IMR-90 (cell line): ENCODE results near the gene ZNRF3. TPM values are rescaled to one million over a fixed set of nuclear protein-coding genes. Genes with fewer than 3 reads are reported as not detected.

Experiments used
- ATAC-seq: fragments of 200-7000 bp; cut with Tn5 transposase; 2 replicates; pipeline ENCODE4 v1.9.1; 2020; ENCODE audit warnings: low read depth, mild to moderate bottlenecking, moderate library complexity
- BruUV-seq: library from RNA; stranded (reverse); fragments of 400-500 nt; replicated peaks from 2 replicates; lab custom pipeline; 2021; lab: Mats Ljungman, UMichigan
- CTCF ChIA-PET: fragments of 300-600 bp; formaldehyde crosslinking; extraction: SDS; loops from one replicate; lab custom pipeline; 2021; ENCODE audit warnings: antibody characterized with exemption; lab: Yijun Ruan, JAX
- POLR2A ChIA-PET: fragments of 300-600 bp; sonication (Branson Sonifier 250); formaldehyde crosslinking; loops from one replicate; lab custom pipeline; 2022; ENCODE audit warnings: antibody characterized with exemption; ENCODE audit not compliant: unreplicated experiment; lab: Charles Lee
- DNase-seq: peaks from one replicate; pipeline ENCODE4 v3.0.0; 2013
- H2AFZ ChIP-seq: replicated peaks from 2 replicates; pipeline ENCODE3; 2013; ENCODE audit warnings: low read length, mild to moderate bottlenecking; ENCODE audit not compliant: poor library complexity
- H2AK5ac ChIP-seq: 2 replicates; pipeline ENCODE4 v1.6.1; 2013; ENCODE audit warnings: low read depth, low read length, inconsistent platforms
- H2AK9ac ChIP-seq: replicated peaks from 2 replicates; pipeline ENCODE3; 2013; ENCODE audit warnings: mild to moderate bottlenecking, low read depth, low read length, moderate library complexity; ENCODE audit not compliant: poor library complexity
- H2BK120ac ChIP-seq: 2 replicates; pipeline ENCODE4 v1.6.1; 2013; ENCODE audit warnings: low read depth, low read length, inconsistent platforms
- H2BK15ac ChIP-seq: 3 replicates; pipeline ENCODE4 v1.6.1; 2013; ENCODE audit warnings: low read depth, low read length, inconsistent platforms
- H2BK20ac ChIP-seq: 2 replicates; pipeline ENCODE4 v1.6.1; 2013; ENCODE audit warnings: low read depth, mild to moderate bottlenecking, inconsistent platforms, low read length, moderate library complexity
- H2BK5ac ChIP-seq: 2 replicates; pipeline ENCODE4 v1.6.1; 2013; ENCODE audit warnings: mild to moderate bottlenecking, low read depth, low read length, inconsistent platforms; ENCODE audit not compliant: poor library complexity, severe bottlenecking
- H3K14ac ChIP-seq: replicated peaks from 2 replicates; pipeline ENCODE4 v1.6.1; 2013; ENCODE audit warnings: low read depth, low read length, inconsistent platforms
- H3K18ac ChIP-seq: 2 replicates; pipeline ENCODE4 v1.6.1; 2013; ENCODE audit warnings: low read depth, low read length, control low read depth
- H3K23ac ChIP-seq: 2 replicates; pipeline ENCODE4 v1.6.1; 2013; ENCODE audit warnings: low read depth, low read length, inconsistent platforms
- H3K27ac ChIP-seq: 2 replicates; pipeline ENCODE4 v1.5.1; 2013; ENCODE audit warnings: mild to moderate bottlenecking, control low read depth, low read length; ENCODE audit not compliant: insufficient read depth
- H3K27me3 ChIP-seq: 2 replicates; pipeline ENCODE4 v1.6.1; 2013; ENCODE audit warnings: low read length; ENCODE audit not compliant: control insufficient read depth, insufficient read depth
- H3K36me3 ChIP-seq: 2 replicates; pipeline ENCODE4 v1.6.1; 2013; ENCODE audit warnings: low read length, mixed read lengths; ENCODE audit not compliant: control insufficient read depth, insufficient read depth
- H3K4ac ChIP-seq: 2 replicates; pipeline ENCODE4 v1.6.1; 2013; ENCODE audit warnings: low read depth, low read length, inconsistent platforms
- H3K4me1 ChIP-seq: 2 replicates; pipeline ENCODE4 v1.6.1; 2013; ENCODE audit warnings: low read length, mixed read lengths; ENCODE audit not compliant: control insufficient read depth, insufficient read depth
- H3K4me2 ChIP-seq: 2 replicates; pipeline ENCODE4 v1.6.1; 2013; ENCODE audit warnings: low read depth, mild to moderate bottlenecking, control low read depth, low read length, moderate library complexity
- H3K4me3 ChIP-seq: 2 replicates; pipeline ENCODE4 v1.5.1; 2013; ENCODE audit warnings: low read depth, mild to moderate bottlenecking, control low read depth, low read length, moderate library complexity; ENCODE audit not compliant: insufficient read depth
- H3K56ac ChIP-seq: 2 replicates; pipeline ENCODE4 v1.6.1; 2013; ENCODE audit warnings: low read length, inconsistent platforms; ENCODE audit not compliant: insufficient read depth; ENCODE audit errors: extremely low read depth
- H3K79me1 ChIP-seq, 2 experiments: 2 replicates each; pipeline ENCODE4 v1.6.1; 2013; ENCODE audit warnings: low read length in 2 of 2, inconsistent platforms in 1 of 2, low read depth in 1 of 2
- H3K9ac ChIP-seq: 2 replicates; pipeline ENCODE4 v1.6.1; 2013; ENCODE audit warnings: low read depth, low read length, control low read depth
- H3K9me1 ChIP-seq: 2 replicates; pipeline ENCODE4 v1.6.1; 2013; ENCODE audit warnings: low read length, inconsistent platforms; ENCODE audit not compliant: insufficient read depth
- H3K9me3 ChIP-seq: 2 replicates; pipeline ENCODE4 v1.6.1; 2013; ENCODE audit warnings: low read length; ENCODE audit not compliant: control insufficient read depth, insufficient read depth
- H4K20me1 ChIP-seq: 2 replicates; pipeline ENCODE4 v1.6.1; 2013; ENCODE audit warnings: low read length, inconsistent platforms; ENCODE audit not compliant: insufficient read depth
- H4K5ac ChIP-seq: 2 replicates; pipeline ENCODE4 v1.6.1; 2013; ENCODE audit warnings: mild to moderate bottlenecking, low read depth, low read length, control low read depth
- H4K8ac ChIP-seq, 2 experiments: 2 replicates each; pipeline ENCODE4 v1.6.1; 2013; ENCODE audit warnings: low read depth in 2 of 2, low read length in 2 of 2, control low read depth in 1 of 2, inconsistent platforms in 1 of 2
- H4K91ac ChIP-seq: 2 replicates; pipeline ENCODE4 v1.6.1; 2013; ENCODE audit warnings: low read depth, low read length, inconsistent platforms; ENCODE audit not compliant: insufficient read depth
- BHLHE40 ChIP-seq: fragments of 150-350 bp; IDR thresholded peaks from 2 replicates; pipeline ENCODE4 v1.6.1; 2016; ENCODE audit warnings: mild to moderate bottlenecking, low read depth, low read length
- CEBPB ChIP-seq: IDR thresholded peaks from 2 replicates; pipeline ENCODE4 v1.6.1; 2012; ENCODE audit warnings: low read depth, low read length, improper control_type of control experiment
- CHD1 ChIP-seq: IDR thresholded peaks from 2 replicates; pipeline ENCODE4 v1.6.1; 2012; ENCODE audit warnings: low read depth, low read length, improper control_type of control experiment
- FOS ChIP-seq: fragments of 150-350 bp; IDR thresholded peaks from 2 replicates; pipeline ENCODE4 v1.6.1; 2016; ENCODE audit warnings: low read depth, low read length
- MAFK ChIP-seq: IDR thresholded peaks from 2 replicates; pipeline ENCODE4 v1.6.1; 2012; ENCODE audit warnings: low read depth, low read length, improper control_type of control experiment
- MAZ ChIP-seq: IDR thresholded peaks from 2 replicates; pipeline ENCODE4 v1.6.1; 2012; ENCODE audit warnings: low read depth, mild to moderate bottlenecking, low read length, improper control_type of control experiment, moderate library complexity, borderline replicate concordance
- MXI1 ChIP-seq: IDR thresholded peaks from 2 replicates; pipeline ENCODE4 v1.6.1; 2012; ENCODE audit warnings: low read depth, mild to moderate bottlenecking, low read length, moderate library complexity, borderline replicate concordance
- NFE2L2 ChIP-seq: fragments of 150-350 bp; IDR thresholded peaks from 2 replicates; pipeline ENCODE4 v1.6.1; 2016; ENCODE audit warnings: low read depth, mild to moderate bottlenecking, low read length
- POLR2A ChIP-seq: IDR thresholded peaks from 2 replicates; pipeline ENCODE4 v1.6.1; 2012; ENCODE audit warnings: mild to moderate bottlenecking, low read depth, low read length
- RAD21 ChIP-seq: IDR thresholded peaks from 2 replicates; pipeline ENCODE4 v1.6.1; 2012; ENCODE audit warnings: low read length, improper control_type of control experiment
- RCOR1 ChIP-seq: IDR thresholded peaks from 2 replicates; pipeline ENCODE4 v1.6.1; 2012; ENCODE audit warnings: mild to moderate bottlenecking, low read length, improper control_type of control experiment; ENCODE audit not compliant: insufficient replicate concordance
- RFX5 ChIP-seq: IDR thresholded peaks from 2 replicates; pipeline ENCODE4 v1.8.0; 2012; ENCODE audit warnings: low read depth, mild to moderate bottlenecking, low read length, moderate library complexity
- SMC3 ChIP-seq: fragments of 150-350 bp; IDR thresholded peaks from 2 replicates; pipeline ENCODE4 v1.6.1; 2016; ENCODE audit warnings: low read depth, mild to moderate bottlenecking, antibody characterized with exemption, low read length, moderate library complexity
- WGBS, 2 experiments: methylation state at CpG; one replicate each; pipeline versions ENCODE4 v1.1.5 to v1.1.7; 2013; ENCODE audit warnings: missing lambda C conversion rate in 2 of 2; ENCODE audit not compliant: insufficient read length in 1 of 2; ENCODE audit errors: extremely low coverage in 2 of 2; 5-methylcytosine and 5-hydroxymethylcytosine counted together
- dilution Hi-C: fragments of 300-500 bp; cut with HindIII; formaldehyde crosslinking; loops from one replicate; pipeline ENCODE4 v1.14.3; 2018; ENCODE audit warnings: low sequenced_read_pairs; ENCODE audit not compliant: unreplicated experiment
- in situ Hi-C: fragments of 300-500 bp; cut with MboI; formaldehyde crosslinking; loops from 3 replicates; pipeline ENCODE4 v1.14.3; 2019; ENCODE audit warnings: low sequenced_read_pairs, inconsistent platforms, mixed read lengths
- intact Hi-C: fragments of 100-400 bp; cut with micrococcal nuclease; formaldehyde crosslinking; loops from 2 replicates; pipeline ENCODE4 v1.10.0; 2022
- polyA plus RNA-seq, 3 experiments: library from polyadenylated mRNA; depleted of rRNA; stranded (reverse); fragments of >200 nt; gene quantifications; 2 replicates each; pipeline ENCODE4 v1.2.3, GENCODE V29; 2012; ENCODE audit warnings: low replicate concordance in 1 of 3
- total RNA-seq: library from RNA; depleted of rRNA; stranded (reverse); fragments of >200 nt; gene quantifications from 2 replicates; pipeline ENCODE4 v1.2.3, GENCODE V29; 2012
- TF ChIP-seq, protein P1 (sequence below): conservative IDR thresholded peaks from 2 replicates; pipeline ENCODE4 v1.5.1; 2012; ENCODE audit warnings: mild to moderate bottlenecking, low read depth, low read length, improper control_type of control experiment
- TF ChIP-seq, protein P2 (sequence below): fragments of 150-350 bp; IDR thresholded peaks from 2 replicates; pipeline ENCODE4 v1.6.1; 2016; ENCODE audit warnings: low read depth, mild to moderate bottlenecking, low read length, moderate library complexity, borderline replicate concordance
- TF ChIP-seq, protein P3 (sequence below): fragments of 150-350 bp; IDR thresholded peaks from 2 replicates; pipeline ENCODE4 v1.6.1; 2017; ENCODE audit warnings: mild to moderate bottlenecking, antibody characterized with exemption, low read length, low read depth

ZNRF3 gene
- total and polyA plus RNA-seq, 2 of the 4 experiments (the other 2 are of a cell fraction), result 1.4 to 2.4 TPM

DNA sequence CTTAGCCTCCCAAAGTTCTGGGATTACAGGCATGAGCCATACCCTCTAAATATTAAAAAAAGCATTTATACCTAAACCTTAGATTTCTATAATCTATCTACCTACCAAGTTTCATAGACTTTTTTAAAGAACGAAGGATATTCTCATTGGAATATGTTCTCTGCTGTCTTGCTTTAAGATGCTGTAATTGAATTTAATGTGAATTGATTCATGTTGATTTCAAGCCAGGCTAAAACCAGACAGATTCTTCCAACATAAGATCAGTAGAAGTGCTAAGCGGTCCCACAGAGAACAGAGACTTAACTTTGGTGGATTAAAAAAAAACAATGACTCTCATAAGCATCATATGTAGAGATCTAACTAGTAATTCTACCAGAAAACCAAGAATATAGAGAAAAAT lies 203.6 kb downstream of the ZNRF3 start:
- ATAC-seq, result no peak
- no peak overlapping the region for H4K8ac ChIP-seq
- no peak overlapping the region for H3K23ac ChIP-seq

More for the DNA sequence above, 203.6 kb downstream of the ZNRF3 start:
- dilution Hi-C loops, result no loop called here
- H2AFZ ChIP-seq, result no peak overlapping the region
- H2BK20ac ChIP-seq, result no peak overlapping the region
- H4K20me1 ChIP-seq, result no peaks in the 10 kb centered on the region
- ChIA-PET POLR2A (no interaction called here), CTCF (no interaction called here)
- no TSS peak for BruUV-seq
- DNase-seq, result no peak
- H2BK120ac ChIP-seq, result no peak overlapping the region
- H2AK5ac ChIP-seq, result no peak overlapping the region
- H4K5ac ChIP-seq, result no peak overlapping the region
- intact Hi-C loops, result no loop called here
- no peaks in the 10 kb centered on the region; a peak in 1 of 4 replicates for H3K79me1 ChIP-seq
- H3K56ac ChIP-seq, result no peak overlapping the region
- H3K4me3 ChIP-seq, result no peak overlapping the region
- H3K9me3 ChIP-seq, result no peaks in the 10 kb centered on the region
- peaks cover 4% of the 10 kb centered on the region; the same call in 1 of the 2 replicates for H3K4me1 ChIP-seq
- WGBS, 2 experiments, result no CpG with 5 or more reads among the region's 2 CpGs
- H3K18ac ChIP-seq, result no peak overlapping the region
- H4K91ac ChIP-seq, result no peak overlapping the region
- no peaks in the 10 kb centered on the region for H3K36me3 ChIP-seq
- TF ChIP-seq, protein P1, sequence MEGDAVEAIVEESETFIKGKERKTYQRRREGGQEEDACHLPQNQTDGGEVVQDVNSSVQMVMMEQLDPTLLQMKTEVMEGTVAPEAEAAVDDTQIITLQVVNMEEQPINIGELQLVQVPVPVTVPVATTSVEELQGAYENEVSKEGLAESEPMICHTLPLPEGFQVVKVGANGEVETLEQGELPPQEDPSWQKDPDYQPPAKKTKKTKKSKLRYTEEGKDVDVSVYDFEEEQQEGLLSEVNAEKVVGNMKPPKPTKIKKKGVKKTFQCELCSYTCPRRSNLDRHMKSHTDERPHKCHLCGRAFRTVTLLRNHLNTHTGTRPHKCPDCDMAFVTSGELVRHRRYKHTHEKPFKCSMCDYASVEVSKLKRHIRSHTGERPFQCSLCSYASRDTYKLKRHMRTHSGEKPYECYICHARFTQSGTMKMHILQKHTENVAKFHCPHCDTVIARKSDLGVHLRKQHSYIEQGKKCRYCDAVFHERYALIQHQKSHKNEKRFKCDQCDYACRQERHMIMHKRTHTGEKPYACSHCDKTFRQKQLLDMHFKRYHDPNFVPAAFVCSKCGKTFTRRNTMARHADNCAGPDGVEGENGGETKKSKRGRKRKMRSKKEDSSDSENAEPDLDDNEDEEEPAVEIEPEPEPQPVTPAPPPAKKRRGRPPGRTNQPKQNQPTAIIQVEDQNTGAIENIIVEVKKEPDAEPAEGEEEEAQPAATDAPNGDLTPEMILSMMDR, result no peak
- TF ChIP-seq SMC3 (no peak), MXI1 (no peak), FOS (no peak), CHD1 (no peak), RCOR1 (no peak), RAD21 (no peak), MAZ (no peak), CEBPB (no peak), POLR2A (no peak), MAFK (no peak), RFX5 (no peak), BHLHE40 (no peak), NFE2L2 (no peak)
- TF ChIP-seq, protein P2, sequence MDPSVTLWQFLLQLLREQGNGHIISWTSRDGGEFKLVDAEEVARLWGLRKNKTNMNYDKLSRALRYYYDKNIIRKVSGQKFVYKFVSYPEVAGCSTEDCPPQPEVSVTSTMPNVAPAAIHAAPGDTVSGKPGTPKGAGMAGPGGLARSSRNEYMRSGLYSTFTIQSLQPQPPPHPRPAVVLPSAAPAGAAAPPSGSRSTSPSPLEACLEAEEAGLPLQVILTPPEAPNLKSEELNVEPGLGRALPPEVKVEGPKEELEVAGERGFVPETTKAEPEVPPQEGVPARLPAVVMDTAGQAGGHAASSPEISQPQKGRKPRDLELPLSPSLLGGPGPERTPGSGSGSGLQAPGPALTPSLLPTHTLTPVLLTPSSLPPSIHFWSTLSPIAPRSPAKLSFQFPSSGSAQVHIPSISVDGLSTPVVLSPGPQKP, result no peak
- TF ChIP-seq, protein P3, sequence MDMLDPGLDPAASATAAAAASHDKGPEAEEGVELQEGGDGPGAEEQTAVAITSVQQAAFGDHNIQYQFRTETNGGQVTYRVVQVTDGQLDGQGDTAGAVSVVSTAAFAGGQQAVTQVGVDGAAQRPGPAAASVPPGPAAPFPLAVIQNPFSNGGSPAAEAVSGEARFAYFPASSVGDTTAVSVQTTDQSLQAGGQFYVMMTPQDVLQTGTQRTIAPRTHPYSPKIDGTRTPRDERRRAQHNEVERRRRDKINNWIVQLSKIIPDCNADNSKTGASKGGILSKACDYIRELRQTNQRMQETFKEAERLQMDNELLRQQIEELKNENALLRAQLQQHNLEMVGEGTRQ, result no peak
- no peaks in the 10 kb centered on the region for H3K27me3 ChIP-seq
- no peak overlapping the region for H3K14ac ChIP-seq
- H2BK15ac ChIP-seq, result no peak overlapping the region
- no peak overlapping the region for H3K4ac ChIP-seq
- in situ Hi-C loops, result no loop called here
- H3K27ac ChIP-seq, result no peak overlapping the region
- H3K9me1 ChIP-seq, result no peaks in the 10 kb centered on the region
- no peak overlapping the region for H3K4me2 ChIP-seq
- no peak overlapping the region for H2AK9ac ChIP-seq
- no peak overlapping the region for H3K9ac ChIP-seq
- no peak overlapping the region for H2BK5ac ChIP-seq
